Endodermal cell (in vitro differentiated cells): ENCODE results near the gene NDUFV1. TPM values are rescaled to one million over a fixed set of nuclear protein-coding genes. Genes with fewer than 3 reads are reported as not detected.
"Not testable (repeated sequence)": the region's sequence is repeated elsewhere in the genome, so short reads cannot be mapped to it uniquely, and the experiment has no call there.

ENCODE experiments used
- DNase-seq: peaks from one replicate; pipeline ENCODE4 v3.0.0-alpha.2; 2017
- H3K27ac ChIP-seq: 2 replicates; pipeline ENCODE4 v1.5.1; 2013; ENCODE audit warnings: mild to moderate bottlenecking, low read depth, low read length, moderate library complexity
- H3K27me3 ChIP-seq: 2 replicates; pipeline ENCODE4 v1.6.1; 2013; ENCODE audit warnings: mild to moderate bottlenecking, low read length, moderate library complexity; ENCODE audit not compliant: insufficient read depth, control insufficient read depth, poor library complexity, severe bottlenecking
- H3K36me3 ChIP-seq: 2 replicates; pipeline ENCODE4 v1.7.0; 2013; ENCODE audit warnings: mild to moderate bottlenecking, low read length, moderate library complexity; ENCODE audit not compliant: control insufficient read depth, insufficient read depth
- H3K4me1 ChIP-seq: one replicate; pipeline ENCODE4 v1.7.0; 2013; ENCODE audit warnings: low read length; ENCODE audit not compliant: control insufficient read depth, insufficient read depth
- H3K4me3 ChIP-seq: 2 replicates; pipeline ENCODE4 v1.5.1; 2013; ENCODE audit warnings: mild to moderate bottlenecking, low read length, moderate library complexity
- H3K9ac ChIP-seq: 2 replicates; pipeline ENCODE4 v1.6.1; 2013; ENCODE audit warnings: mild to moderate bottlenecking, low read length, moderate library complexity; ENCODE audit not compliant: poor library complexity, severe bottlenecking; ENCODE audit errors: extremely low read depth
- H3K9me3 ChIP-seq: 2 replicates; pipeline ENCODE4 v1.6.1; 2013; ENCODE audit warnings: mild to moderate bottlenecking, low read length, moderate library complexity; ENCODE audit not compliant: control insufficient read depth
- H3K27ac Mint-ChIP-seq: 2 replicates; pipeline ENCODE4 v1.8.0; 2020; ENCODE audit warnings: mixed read lengths
- H3K27me3 Mint-ChIP-seq: 2 replicates; pipeline ENCODE4 v1.8.0; 2021; ENCODE audit warnings: mild to moderate bottlenecking, mixed read lengths; ENCODE audit not compliant: insufficient read depth
- H3K36me3 Mint-ChIP-seq: 2 replicates; pipeline ENCODE4 v1.8.0; 2020; ENCODE audit warnings: low read depth, mixed read lengths
- H3K4me1 Mint-ChIP-seq: 2 replicates; pipeline ENCODE4 v1.8.0; 2020; ENCODE audit warnings: mixed read lengths
- H3K4me3 Mint-ChIP-seq: 2 replicates; pipeline ENCODE4 v1.8.0; 2020; ENCODE audit warnings: mild to moderate bottlenecking, moderate library complexity, mixed read lengths
- H3K9me3 Mint-ChIP-seq: 2 replicates; pipeline ENCODE4 v1.8.0; 2020; ENCODE audit warnings: mild to moderate bottlenecking, mixed read lengths
- CTCF ChIP-seq: fragments of 200-600 bp; sonication (generic); conservative IDR thresholded peaks from 2 replicates; pipeline ENCODE4 v1.5.0; 2021; ENCODE audit warnings: antibody characterized with exemption, mild to moderate bottlenecking
- WGBS, 2 experiments: methylation state at CpG; one replicate each; pipeline versions ENCODE4 v1.1.5 to v1.1.7; 2013; ENCODE audit warnings: missing lambda C conversion rate in 2 of 2, mixed read lengths in 1 of 2; ENCODE audit not compliant: insufficient coverage in 1 of 2, insufficient read length in 1 of 2; 5-methylcytosine and 5-hydroxymethylcytosine counted together
- total RNA-seq, 2 donors: library from RNA; stranded (reverse); fragmentation: NEBNext Ultra II Directional in 1 of 2; extraction: Animal tissue kit (Norgen Biotek cat#: 25700) in 1 of 2; gene quantifications; 2 replicates in 1 of 2; 3 replicates in 1 of 2; pipeline ENCODE4 v1.2.1, GENCODE V29; 2021

The NDUFV1 gene
- total RNA-seq, 2 donors from 2014 or later = 135 to 160 TPM

- H3K27me3 ChIP-seq, H3K4me1 ChIP-seq, H3K27ac ChIP-seq, H3K27me3 Mint-ChIP-seq, H3K9me3 ChIP-seq, H3K9ac ChIP-seq, H3K36me3 ChIP-seq: not testable (repeated sequence)
- peak; percentile 54 for DNase-seq
- Mint-ChIP-seq H3K4me3 (peak overlapping the region; percentile 83), H3K36me3 (peaks cover 19% of the 10 kb centered on the region), H3K4me1 (peaks cover 24% of the 10 kb centered on the region), H3K27ac (peak overlapping the region; percentile 58), H3K9me3 (peaks cover 10% of the 10 kb centered on the region)
- peak overlapping the region; percentile 56 for H3K4me3 ChIP-seq
- WGBS, 2 experiments = 40 to 77% methylated on average over 1 to 7 of the region's 7 CpGs
Measured at GRCh38 chr11:67622905-67623304, 16.2 kb downstream of the NDUFV1 start.

GRCh38 chr11:67623795-67624194 is 17.1 kb downstream of the NDUFV1 start:
- H3K4me3 Mint-ChIP-seq, H3K27ac Mint-ChIP-seq, H3K4me1 ChIP-seq, H3K9ac ChIP-seq, H3K27me3 Mint-ChIP-seq, H3K27me3 ChIP-seq, H3K36me3 ChIP-seq, H3K4me3 ChIP-seq, H3K9me3 Mint-ChIP-seq, H3K9me3 ChIP-seq, H3K27ac ChIP-seq: not testable (repeated sequence)
- DNase-seq = peak; percentile 53
- peaks cover 19% of the 10 kb centered on the region for H3K36me3 Mint-ChIP-seq
- peaks cover 22% of the 10 kb centered on the region for H3K4me1 Mint-ChIP-seq
- whole genome bisulfite sequencing, 2 experiments = 95 to 100% methylated on average over 1 of the region's 1 CpG

- not testable (repeated sequence) for H3K36me3 ChIP-seq, H3K9me3 ChIP-seq, H3K4me3 Mint-ChIP-seq, H3K4me3 ChIP-seq, H3K4me1 ChIP-seq, H3K9me3 Mint-ChIP-seq, H3K27me3 ChIP-seq, H3K27me3 Mint-ChIP-seq, H3K27ac ChIP-seq, H3K9ac ChIP-seq
- peaks cover 15% of the 10 kb centered on the region for H3K36me3 Mint-ChIP-seq
- H3K4me1 Mint-ChIP-seq = peaks cover 22% of the 10 kb centered on the region
- 77% methylated on average over 10 of the region's 10 CpGs; no CpG with 5 or more reads in 1 of the 2 experiments for WGBS, 2 experiments
- H3K27ac Mint-ChIP-seq = peak overlapping the region; percentile 77
- DNase-seq = peak; percentile 85
Measured at GRCh38 chr11:67626131-67626833, 19.5 kb downstream of the NDUFV1 start.

GRCh38 chr11:67626970-67627369 is 20.2 kb downstream of the NDUFV1 start:
- Histone ChIP-seq H3K36me3 (no peaks in the 10 kb centered on the region), H3K27me3 (no peaks in the 10 kb centered on the region), H3K4me3 (no peak overlapping the region), H3K9ac (peak overlapping the region; percentile 2), H3K4me1 (peaks cover 8% of the 10 kb centered on the region), H3K9me3 (no peaks in the 10 kb centered on the region), H3K27ac (peak overlapping the region; percentile 1)
- TF ChIP-seq CTCF = no peak
- peak overlapping the region; percentile 77 for H3K27ac Mint-ChIP-seq
- DNase-seq = peak; percentile 84
- no peaks in the 10 kb centered on the region for H3K9me3 Mint-ChIP-seq
- H3K27me3 Mint-ChIP-seq = no peaks in the 10 kb centered on the region
- H3K4me3 Mint-ChIP-seq = no peak overlapping the region
- WGBS, 2 experiments = 86 to 92% methylated on average over 4 to 10 of the region's 10 CpGs
- H3K36me3 Mint-ChIP-seq = peaks cover 15% of the 10 kb centered on the region
- peaks cover 17% of the 10 kb centered on the region for H3K4me1 Mint-ChIP-seq
